Mesenchymal stem cell (in vitro differentiated cells and primary cell): ENCODE results near the gene SH3BP2.
A peak's percentile ranks its signal among the peaks of the same experiment; 100 is the strongest.

ENCODE experiments used
- DNase-seq: peaks from one replicate; pipeline ENCODE4 v3.0.0-alpha.2; 2013
- H2AFZ ChIP-seq: one replicate; pipeline ENCODE4 v1.6.1; 2013; ENCODE audit warnings: low read depth, mild to moderate bottlenecking, control low read depth, inconsistent platforms, low read length, moderate library complexity
- H2AK5ac ChIP-seq: 2 replicates; pipeline ENCODE4 v1.6.1; 2013; ENCODE audit warnings: low read length, moderate library complexity, mild to moderate bottlenecking, inconsistent platforms; ENCODE audit not compliant: severe bottlenecking
- H2BK120ac ChIP-seq: one replicate; pipeline ENCODE4 v1.6.1; 2013; ENCODE audit warnings: low read depth, mild to moderate bottlenecking, inconsistent platforms, low read length, moderate library complexity
- H2BK12ac ChIP-seq, 2 experiments: one replicate each; pipeline ENCODE4 v1.6.1; 2013; ENCODE audit warnings: inconsistent platforms in 2 of 2, low read length in 2 of 2, mild to moderate bottlenecking in 2 of 2, moderate library complexity in 2 of 2, control low read depth in 1 of 2
- H2BK15ac ChIP-seq: one replicate; pipeline ENCODE4 v1.6.1; 2013; ENCODE audit warnings: mild to moderate bottlenecking, low read depth, inconsistent platforms; ENCODE audit not compliant: poor library complexity, severe bottlenecking
- H2BK5ac ChIP-seq: 2 replicates; pipeline ENCODE4 v1.6.1; 2013; ENCODE audit warnings: low read depth, mild to moderate bottlenecking, low read length, control low read depth, inconsistent platforms; ENCODE audit not compliant: poor library complexity, severe bottlenecking
- H3K14ac ChIP-seq, 2 experiments: one replicate each; pipeline ENCODE4 v1.6.1; 2013; ENCODE audit warnings: inconsistent platforms in 2 of 2, low read length in 2 of 2, control low read depth in 1 of 2, mild to moderate bottlenecking in 1 of 2, moderate library complexity in 1 of 2
- H3K18ac ChIP-seq, 2 experiments: one replicate each; pipeline ENCODE4 v1.6.1; 2013; ENCODE audit warnings: inconsistent platforms in 2 of 2, low read length in 2 of 2, control low read depth in 1 of 2, low read depth in 1 of 2, mild to moderate bottlenecking in 1 of 2
- H3K23ac ChIP-seq, 2 experiments: one replicate each; pipeline ENCODE4 v1.6.1; 2013; ENCODE audit warnings: inconsistent platforms in 2 of 2, low read length in 2 of 2, mild to moderate bottlenecking in 2 of 2, moderate library complexity in 2 of 2, control low read depth in 1 of 2
- H3K27ac ChIP-seq: 2 replicates; pipeline ENCODE4 v1.5.1; 2013; ENCODE audit warnings: mild to moderate bottlenecking, moderate library complexity, low read length, control low read depth, inconsistent platforms; ENCODE audit not compliant: poor library complexity, severe bottlenecking
- H3K27me3 ChIP-seq, 2 experiments: 2 replicates each; pipeline versions ENCODE4 v1.6.1 to v1.7.0; 2013; ENCODE audit warnings: low read length in 2 of 2, mild to moderate bottlenecking in 2 of 2, moderate library complexity in 2 of 2, control low read depth in 1 of 2, inconsistent platforms in 1 of 2; ENCODE audit not compliant: control insufficient read depth in 1 of 2, insufficient read depth in 1 of 2
- H3K36me3 ChIP-seq, 2 experiments: 2 replicates each; pipeline versions ENCODE4 v1.6.1 to v1.7.0; 2013; ENCODE audit warnings: low read length in 2 of 2, control low read depth in 1 of 2, inconsistent platforms in 1 of 2, low read depth in 1 of 2, mild to moderate bottlenecking in 1 of 2; ENCODE audit not compliant: insufficient read depth in 2 of 2, control insufficient read depth in 1 of 2
- H3K4ac ChIP-seq, 2 experiments: one replicate each; pipeline ENCODE4 v1.6.1; 2013; ENCODE audit warnings: inconsistent platforms in 2 of 2, low read length in 2 of 2, mild to moderate bottlenecking in 2 of 2, moderate library complexity in 2 of 2, control low read depth in 1 of 2, low read depth in 1 of 2
- H3K4me1 ChIP-seq: 2 replicates; pipeline ENCODE4 v1.6.1; 2013; ENCODE audit warnings: low read depth, low read length, control low read depth; ENCODE audit not compliant: control insufficient read depth, insufficient read depth
- H3K4me2 ChIP-seq: 2 replicates; pipeline ENCODE4 v1.6.1; 2013; ENCODE audit warnings: low read length, mild to moderate bottlenecking, inconsistent platforms; ENCODE audit not compliant: poor library complexity, severe bottlenecking
- H3K4me3 ChIP-seq, 2 experiments: 2 replicates each; pipeline versions ENCODE4 v1.5.1 to v1.7.0; 2013; ENCODE audit warnings: low read length in 2 of 2, mild to moderate bottlenecking in 2 of 2, control low read depth in 1 of 2, low read depth in 1 of 2; ENCODE audit not compliant: insufficient read depth in 1 of 2
- H3K79me1 ChIP-seq: replicated peaks from 2 replicates; pipeline ENCODE4 v1.6.1; 2013; ENCODE audit warnings: mild to moderate bottlenecking, control low read depth, low read length, inconsistent platforms; ENCODE audit not compliant: poor library complexity, severe bottlenecking
- H3K9ac ChIP-seq: 2 replicates; pipeline ENCODE4 v1.7.0; 2013; ENCODE audit warnings: mild to moderate bottlenecking, low read length, moderate library complexity
- H3K9me3 ChIP-seq: 2 replicates; pipeline ENCODE4 v1.7.0; 2013; ENCODE audit warnings: mild to moderate bottlenecking, low read length; ENCODE audit not compliant: control insufficient read depth
- H4K8ac ChIP-seq: one replicate; pipeline ENCODE4 v1.6.1; 2013; ENCODE audit warnings: inconsistent platforms, mild to moderate bottlenecking, low read length, moderate library complexity
- H4K91ac ChIP-seq: one replicate; pipeline ENCODE4 v1.6.1; 2013; ENCODE audit warnings: mild to moderate bottlenecking, low read length, inconsistent platforms
- WGBS: methylation state at CpG from one replicate; pipeline ENCODE4 v1.1.7; 2013; ENCODE audit warnings: mixed read lengths; 5-methylcytosine and 5-hydroxymethylcytosine counted together

Gene SH3BP2

GRCh38 chr4:2842687-2843262 lies 49.9 kb downstream of the SH3BP2 start:
- peak overlapping the region; percentile 81 for H3K4me3 ChIP-seq
- peak overlapping the region in 1 of 2 experiments; percentile 96 for H3K14ac ChIP-seq
- H2AK5ac ChIP-seq: peak overlapping the region; percentile 64
- WGBS: 19% methylated on average over 10 of the region's 10 CpGs
- H3K4me2 ChIP-seq: peak overlapping the region; percentile 79
- H3K9ac ChIP-seq: peak overlapping the region; percentile 89
- H3K79me1 ChIP-seq: peaks cover 3% of the 10 kb centered on the region
- no peak overlapping the region for H2BK120ac ChIP-seq
- peaks cover 0 to 3% of the 10 kb centered on the region in 2 experiments for H3K36me3 ChIP-seq
- H3K23ac ChIP-seq: peak overlapping the region in 1 of 2 experiments; percentile 93
- peak; percentile 41 for DNase-seq
- peak overlapping the region in 1 of 2 experiments; percentile 85 for H2BK12ac ChIP-seq
- H3K18ac ChIP-seq: peak overlapping the region in 1 of 2 experiments; percentile 99
- H4K91ac ChIP-seq: peak overlapping the region; percentile 5
- peak overlapping the region; percentile 63 for H4K8ac ChIP-seq
- peak overlapping the region; percentile 80 for H2AFZ ChIP-seq
- H2BK5ac ChIP-seq: no peak overlapping the region
- no peak overlapping the region for H2BK15ac ChIP-seq
- no peaks in the 10 kb centered on the region for H3K27me3 ChIP-seq
- peak overlapping the region; percentile 53 for H3K27ac ChIP-seq
- peaks cover 5% of the 10 kb centered on the region for H3K4me1 ChIP-seq
- peak overlapping the region; percentile 1 to 99 for H3K4ac ChIP-seq
- H3K9me3 ChIP-seq: no peaks in the 10 kb centered on the region

- H4K91ac ChIP-seq: peak within 1 kb of the TSS; percentile 55
- peak within 1 kb of the TSS; percentile 76 for H2BK15ac ChIP-seq
- no peaks in the 10 kb centered on the region for H3K27me3 ChIP-seq
- peak within 1 kb of the TSS; percentile 24 for H2BK5ac ChIP-seq
- H3K9ac ChIP-seq: peak within 1 kb of the TSS; percentile 89
- H3K4me3 ChIP-seq: peak within 1 kb of the TSS; percentile 81 to 84
- H2BK12ac ChIP-seq: peak within 1 kb of the TSS in 1 of 2 experiments; percentile 85
- H3K23ac ChIP-seq: peak within 1 kb of the TSS in 1 of 2 experiments; percentile 93
- H3K27ac ChIP-seq: peak within 1 kb of the TSS; percentile 55
- DNase-seq: peak; percentile 93
- H3K18ac ChIP-seq: peak within 1 kb of the TSS; percentile 90 to 99
- H2BK120ac ChIP-seq: peak within 1 kb of the TSS; percentile 93
- peaks cover 4% of the 10 kb centered on the region for H3K4me1 ChIP-seq
- peak within 1 kb of the TSS; percentile 80 for H2AFZ ChIP-seq
- WGBS: under 1% methylated on average over 46 of the region's 65 CpGs
- peak within 1 kb of the TSS; percentile 79 for H3K4me2 ChIP-seq
- peak within 1 kb of the TSS; percentile 1 to 99 for H3K4ac ChIP-seq
- H3K14ac ChIP-seq: peak within 1 kb of the TSS; percentile 96 to 98
- peaks cover 3% of the 10 kb centered on the region for H3K79me1 ChIP-seq
- peak within 1 kb of the TSS; percentile 64 for H2AK5ac ChIP-seq
- H4K8ac ChIP-seq: peak within 1 kb of the TSS; percentile 63
- H3K9me3 ChIP-seq: no peaks in the 10 kb centered on the region
- H3K36me3 ChIP-seq: no peaks in the 10 kb centered on the region
Measured at GRCh38 chr4:2843263-2843940, 50.5 kb downstream of the SH3BP2 start, which contains the start of gene ADD1. Gene ADD1, plus strand, starts transcription at chr4:2843844. Its CDS starts 32,072 bp downstream, at chr4:2875916.

GRCh38 chr4:2843941-2844584 lies 51.2 kb downstream of the SH3BP2 start:
- peak overlapping the region; percentile 24 for H2BK5ac ChIP-seq
- H3K9me3 ChIP-seq: no peaks in the 10 kb centered on the region
- peak overlapping the region in 1 of 2 experiments; percentile 37 for H3K23ac ChIP-seq
- peak overlapping the region; percentile 50 for H3K27ac ChIP-seq
- peak overlapping the region; percentile 69 for H3K4me2 ChIP-seq
- peak overlapping the region; percentile 40 to 70 for H3K18ac ChIP-seq
- no peak overlapping the region for H2AFZ ChIP-seq
- H2BK120ac ChIP-seq: peak overlapping the region; percentile 93
- H3K4me3 ChIP-seq: peak overlapping the region; percentile 81 to 84
- no peaks in the 10 kb centered on the region for H3K27me3 ChIP-seq
- peak overlapping the region; percentile 76 for H2BK15ac ChIP-seq
- H3K9ac ChIP-seq: peak overlapping the region; percentile 89
- H2BK12ac ChIP-seq: no peak overlapping the region
- H3K4ac ChIP-seq: peak overlapping the region in 1 of 2 experiments; percentile 85
- H4K91ac ChIP-seq: peak overlapping the region; percentile 55
- peak overlapping the region; percentile 16 for H4K8ac ChIP-seq
- peak overlapping the region in 1 of 2 experiments; percentile 98 for H3K14ac ChIP-seq
- no peaks in the 10 kb centered on the region for H3K79me1 ChIP-seq
- no peaks in the 10 kb centered on the region for H3K36me3 ChIP-seq
- peak; percentile 58 for DNase-seq
- peaks cover 4% of the 10 kb centered on the region for H3K4me1 ChIP-seq
- WGBS: 2% methylated on average over 46 of the region's 74 CpGs
- no peak overlapping the region for H2AK5ac ChIP-seq

GRCh38 chr4:2846172-2846571 lies 53.3 kb downstream of the SH3BP2 start:
- no peak overlapping the region for H3K4me2 ChIP-seq
- peak overlapping the region; percentile 24 for H3K9ac ChIP-seq
- H3K4me1 ChIP-seq: peaks cover 8% of the 10 kb centered on the region
- no CpG with 5 or more reads among the region's 2 CpGs for WGBS
- no peak overlapping the region for H2AFZ ChIP-seq
- H2AK5ac ChIP-seq: no peak overlapping the region
- no peak overlapping the region for H2BK120ac ChIP-seq
- H3K27me3 ChIP-seq: no peaks in the 10 kb centered on the region
- no peak overlapping the region for H2BK12ac ChIP-seq
- H3K27ac ChIP-seq: no peak overlapping the region
- H3K4me3 ChIP-seq: peak overlapping the region in 1 of 2 experiments; percentile 84
- no peaks in the 10 kb centered on the region for H3K36me3 ChIP-seq
- H4K8ac ChIP-seq: no peak overlapping the region
- no peaks in the 10 kb centered on the region for H3K79me1 ChIP-seq
- H3K9me3 ChIP-seq: no peaks in the 10 kb centered on the region
- no peak overlapping the region for H2BK5ac ChIP-seq
- DNase-seq: no peak
- no peak overlapping the region for H2BK15ac ChIP-seq
- H4K91ac ChIP-seq: no peak overlapping the region
- H3K14ac ChIP-seq: no peak overlapping the region
- H3K4ac ChIP-seq: no peak overlapping the region
- H3K23ac ChIP-seq: no peak overlapping the region
- H3K18ac ChIP-seq: no peak overlapping the region
